ENCODE results near the gene GDF7.

The GDF7 gene

GRCh38 chr2:20618886-20619521, 47.9 kb upstream of the GDF7 start:
- Histone ChIP-seq H3K4me2 (ENCODE audit: low read length, poor library complexity, severe bottlenecking) (no peak overlapping the region), H3K4me3 (ENCODE audit: insufficient read depth in 1 of 2, low read depth in 1 of 2, low read length in 2 of 2) (no peak overlapping the region), H2BK15ac (ENCODE audit: low read depth, poor library complexity, severe bottlenecking) (peak overlapping the region; percentile 94), H3K14ac (ENCODE audit: low read length in 2 of 2) (peak overlapping the region in 1 of 2 experiments; percentile 66), H3K18ac (ENCODE audit: low read depth in 1 of 2, low read length in 2 of 2) (peak overlapping the region; percentile 91 to 94), H3K27ac (ENCODE audit: low read length, poor library complexity, severe bottlenecking) (no peak overlapping the region), H3K36me3 (ENCODE audit: control insufficient read depth in 1 of 2, insufficient read depth in 2 of 2, low read depth in 1 of 2, low read length in 2 of 2) (peaks cover 44% of the 10 kb centered on the region in 2 experiments), H3K23ac (ENCODE audit: low read length in 2 of 2) (no peak overlapping the region), H3K27me3 (ENCODE audit: control insufficient read depth in 1 of 2, insufficient read depth in 1 of 2, low read length in 2 of 2) (no peaks in the 10 kb centered on the region), H2AFZ (ENCODE audit: low read depth, low read length) (no peak overlapping the region), H2BK120ac (ENCODE audit: low read depth, low read length) (peak overlapping the region; percentile 84), H2BK12ac (ENCODE audit: low read length in 2 of 2) (peak overlapping the region; percentile 92 to 97), H3K4ac (ENCODE audit: low read depth in 1 of 2, low read length in 2 of 2) (peak overlapping the region; percentile 86 to 94), H3K9me3 (ENCODE audit: control insufficient read depth, low read length) (no peaks in the 10 kb centered on the region), H3K9ac (ENCODE audit: low read length) (peak overlapping the region; percentile 89), H2AK5ac (ENCODE audit: low read length, severe bottlenecking) (peak overlapping the region; percentile 98), H4K91ac (ENCODE audit: low read length) (peak overlapping the region; percentile 91), H2BK5ac (ENCODE audit: low read depth, low read length, poor library complexity, severe bottlenecking) (peak overlapping the region; percentile 20), H4K8ac (ENCODE audit: low read length) (peak overlapping the region; percentile 96), H3K4me1 (ENCODE audit: control insufficient read depth, insufficient read depth, low read depth, low read length) (peaks cover 65% of the 10 kb centered on the region), H3K79me1 (replicated peaks; ENCODE audit: low read length, poor library complexity, severe bottlenecking) (peaks cover 2% of the 10 kb centered on the region)
- no peak for DNase-seq
- WGBS, result 88% methylated on average over 15 of the region's 15 CpGs

GRCh38 chr2:20619624-20620024, 47.3 kb upstream of the GDF7 start:
- 66% methylated on average over 13 of the region's 13 CpGs for WGBS
- H4K91ac ChIP-seq (ENCODE audit: low read length), result peak overlapping the region; percentile 9

GRCh38 chr2:20620271-20620681, 46.7 kb upstream of the GDF7 start:
- Histone ChIP-seq H3K27ac (ENCODE audit: low read length, poor library complexity, severe bottlenecking) (no peak overlapping the region), H3K18ac (ENCODE audit: low read depth in 1 of 2, low read length in 2 of 2) (peak overlapping the region in 1 of 2 experiments; percentile 49), H3K36me3 (ENCODE audit: control insufficient read depth in 1 of 2, insufficient read depth in 2 of 2, low read depth in 1 of 2, low read length in 2 of 2) (peaks cover 52% of the 10 kb centered on the region in 2 experiments), H3K23ac (ENCODE audit: low read length in 2 of 2) (no peak overlapping the region), H4K8ac (ENCODE audit: low read length) (no peak overlapping the region), H3K9ac (ENCODE audit: low read length) (no peak overlapping the region), H3K4me1 (ENCODE audit: control insufficient read depth, insufficient read depth, low read depth, low read length) (peaks cover 66% of the 10 kb centered on the region), H3K4me2 (ENCODE audit: low read length, poor library complexity, severe bottlenecking) (no peak overlapping the region), H2BK12ac (ENCODE audit: low read length in 2 of 2) (peak overlapping the region in 1 of 2 experiments; percentile 38), H2BK120ac (ENCODE audit: low read depth, low read length) (no peak overlapping the region), H2BK5ac (ENCODE audit: low read depth, low read length, poor library complexity, severe bottlenecking) (no peak overlapping the region), H3K14ac (ENCODE audit: low read length in 2 of 2) (no peak overlapping the region), H4K91ac (ENCODE audit: low read length) (peak overlapping the region; percentile 9), H2AK5ac (ENCODE audit: low read length, severe bottlenecking) (peak overlapping the region; percentile 26), H2BK15ac (ENCODE audit: low read depth, poor library complexity, severe bottlenecking) (no peak overlapping the region), H3K9me3 (ENCODE audit: control insufficient read depth, low read length) (no peaks in the 10 kb centered on the region), H3K27me3 (ENCODE audit: control insufficient read depth in 1 of 2, insufficient read depth in 1 of 2, low read length in 2 of 2) (no peaks in the 10 kb centered on the region), H2AFZ (ENCODE audit: low read depth, low read length) (no peak overlapping the region), H3K4me3 (ENCODE audit: insufficient read depth in 1 of 2, low read depth in 1 of 2, low read length in 2 of 2) (no peak overlapping the region), H3K4ac (ENCODE audit: low read depth in 1 of 2, low read length in 2 of 2) (no peak overlapping the region), H3K79me1 (replicated peaks; ENCODE audit: low read length, poor library complexity, severe bottlenecking) (peaks cover 4% of the 10 kb centered on the region)
- DNase-seq, result no peak
- WGBS, result 95% methylated on average over 8 of the region's 8 CpGs

More at GRCh38 chr2:20619624-20620024, 47.3 kb upstream of the GDF7 start:
- Histone ChIP-seq H2BK5ac (ENCODE audit: low read depth, low read length, poor library complexity, severe bottlenecking) (no peak overlapping the region), H3K79me1 (replicated peaks; ENCODE audit: low read length, poor library complexity, severe bottlenecking) (peaks cover 4% of the 10 kb centered on the region), H2BK15ac (ENCODE audit: low read depth, poor library complexity, severe bottlenecking) (no peak overlapping the region), H2AK5ac (ENCODE audit: low read length, severe bottlenecking) (peak overlapping the region; percentile 90), H3K36me3 (ENCODE audit: control insufficient read depth in 1 of 2, insufficient read depth in 2 of 2, low read depth in 1 of 2, low read length in 2 of 2) (peaks cover 49 to 50% of the 10 kb centered on the region in 2 experiments), H3K4me2 (ENCODE audit: low read length, poor library complexity, severe bottlenecking) (no peak overlapping the region), H3K4me3 (ENCODE audit: insufficient read depth in 1 of 2, low read depth in 1 of 2, low read length in 2 of 2) (no peak overlapping the region), H3K27ac (ENCODE audit: low read length, poor library complexity, severe bottlenecking) (no peak overlapping the region), H2BK120ac (ENCODE audit: low read depth, low read length) (no peak overlapping the region), H4K8ac (ENCODE audit: low read length) (peak overlapping the region; percentile 21), H2BK12ac (ENCODE audit: low read length in 2 of 2) (peak overlapping the region in 1 of 2 experiments; percentile 83), H3K23ac (ENCODE audit: low read length in 2 of 2) (no peak overlapping the region), H3K14ac (ENCODE audit: low read length in 2 of 2) (peak overlapping the region in 1 of 2 experiments; percentile 58), H3K9me3 (ENCODE audit: control insufficient read depth, low read length) (no peaks in the 10 kb centered on the region), H3K9ac (ENCODE audit: low read length) (peak overlapping the region; percentile 89), H2AFZ (ENCODE audit: low read depth, low read length) (no peak overlapping the region), H3K27me3 (ENCODE audit: control insufficient read depth in 1 of 2, insufficient read depth in 1 of 2, low read length in 2 of 2) (no peaks in the 10 kb centered on the region), H3K4ac (ENCODE audit: low read depth in 1 of 2, low read length in 2 of 2) (peak overlapping the region in 1 of 2 experiments; percentile 32), H3K4me1 (ENCODE audit: control insufficient read depth, insufficient read depth, low read depth, low read length) (peaks cover 66% of the 10 kb centered on the region), H3K18ac (ENCODE audit: low read depth in 1 of 2, low read length in 2 of 2) (peak overlapping the region in 1 of 2 experiments; percentile 94)
- peak; percentile 69 for DNase-seq

GRCh38 chr2:20620696-20621365, 46.1 kb upstream of the GDF7 start:
- no peak for DNase-seq
- Histone ChIP-seq H3K27me3 (ENCODE audit: control insufficient read depth in 1 of 2, insufficient read depth in 1 of 2, low read length in 2 of 2) (no peaks in the 10 kb centered on the region), H3K79me1 (replicated peaks; ENCODE audit: low read length, poor library complexity, severe bottlenecking) (peaks cover 4% of the 10 kb centered on the region), H3K9me3 (ENCODE audit: control insufficient read depth, low read length) (no peaks in the 10 kb centered on the region), H3K27ac (ENCODE audit: low read length, poor library complexity, severe bottlenecking) (no peak overlapping the region), H3K4me2 (ENCODE audit: low read length, poor library complexity, severe bottlenecking) (no peak overlapping the region), H2BK12ac (ENCODE audit: low read length in 2 of 2) (no peak overlapping the region), H3K4ac (ENCODE audit: low read depth in 1 of 2, low read length in 2 of 2) (no peak overlapping the region), H3K23ac (ENCODE audit: low read length in 2 of 2) (no peak overlapping the region), H3K9ac (ENCODE audit: low read length) (no peak overlapping the region), H4K8ac (ENCODE audit: low read length) (no peak overlapping the region), H2BK5ac (ENCODE audit: low read depth, low read length, poor library complexity, severe bottlenecking) (no peak overlapping the region), H3K18ac (ENCODE audit: low read depth in 1 of 2, low read length in 2 of 2) (no peak overlapping the region), H3K36me3 (ENCODE audit: control insufficient read depth in 1 of 2, insufficient read depth in 2 of 2, low read depth in 1 of 2, low read length in 2 of 2) (peaks cover 52% of the 10 kb centered on the region in 2 experiments), H2BK120ac (ENCODE audit: low read depth, low read length) (no peak overlapping the region), H4K91ac (ENCODE audit: low read length) (peak overlapping the region; percentile 15), H2AK5ac (ENCODE audit: low read length, severe bottlenecking) (peak overlapping the region; percentile 63), H3K4me1 (ENCODE audit: control insufficient read depth, insufficient read depth, low read depth, low read length) (peaks cover 63% of the 10 kb centered on the region), H3K4me3 (ENCODE audit: insufficient read depth in 1 of 2, low read depth in 1 of 2, low read length in 2 of 2) (no peak overlapping the region), H3K14ac (ENCODE audit: low read length in 2 of 2) (no peak overlapping the region), H2BK15ac (ENCODE audit: low read depth, poor library complexity, severe bottlenecking) (peak overlapping the region; percentile 45), H2AFZ (ENCODE audit: low read depth, low read length) (no peak overlapping the region)
- WGBS, result 98% methylated on average over 4 of the region's 4 CpGs

All from mesenchymal stem cell (in vitro differentiated cells and primary cell).